Right renal cortex interstitium (tissue), 3 donors: ENCODE data around the gene UNC119B. TPM values are rescaled to one million over a fixed set of nuclear protein-coding genes. Genes with fewer than 3 reads are reported as not detected.

Experiments
- DNase-seq, 3 donors: peaks; one replicate each; pipeline ENCODE4 v3.0.0-alpha.2; 2013; ENCODE audit warnings: low read depth in 3 of 3, low spot score in 2 of 3
- polyA plus RNA-seq, 3 donors: library from polyadenylated mRNA; unstranded; fragments of 120-200 nt; gene quantifications; one replicate each; pipeline ENCODE4 v1.2.1, GENCODE V29; 2013; ENCODE audit not compliant: insufficient read length in 3 of 3

Gene UNC119B
- polyA plus RNA-seq, 3 donors, result 77.5 to 88.9 (median 81.4) TPM

DNA sequence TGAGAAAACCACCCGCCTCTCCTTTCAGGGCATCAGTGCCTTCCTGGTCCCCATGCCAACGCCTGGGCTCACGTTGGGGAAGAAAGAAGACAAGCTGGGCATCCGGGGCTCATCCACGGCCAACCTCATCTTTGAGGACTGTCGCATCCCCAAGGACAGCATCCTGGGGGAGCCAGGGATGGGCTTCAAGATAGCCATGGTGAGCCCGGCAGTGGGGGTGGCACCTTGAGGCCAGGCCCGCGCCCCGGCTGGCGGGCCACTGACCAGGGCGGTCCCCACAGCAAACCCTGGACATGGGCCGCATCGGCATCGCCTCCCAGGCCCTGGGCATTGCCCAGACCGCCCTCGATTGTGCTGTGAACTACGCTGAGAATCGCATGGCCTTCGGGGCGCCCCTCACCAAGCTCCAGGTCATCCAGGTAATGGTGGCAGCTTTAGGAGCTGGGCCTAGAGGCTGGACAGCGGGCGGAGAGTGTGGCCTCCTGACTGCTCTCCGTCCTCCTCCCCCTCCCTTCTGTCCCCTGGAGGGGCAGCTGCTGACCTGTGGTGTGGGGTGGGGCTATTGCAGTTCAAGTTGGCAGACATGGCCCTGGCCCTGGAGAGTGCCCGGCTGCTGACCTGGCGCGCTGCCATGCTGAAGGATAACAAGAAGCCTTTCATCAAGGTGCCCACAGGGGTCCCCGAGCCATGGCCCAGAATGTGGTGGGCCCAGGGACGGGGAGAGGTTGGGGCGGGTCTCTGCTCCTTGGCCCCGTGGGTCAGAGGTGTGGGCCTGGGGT lies 28.2 kb downstream of the UNC119B start:
- no peak for DNase-seq

DNA sequence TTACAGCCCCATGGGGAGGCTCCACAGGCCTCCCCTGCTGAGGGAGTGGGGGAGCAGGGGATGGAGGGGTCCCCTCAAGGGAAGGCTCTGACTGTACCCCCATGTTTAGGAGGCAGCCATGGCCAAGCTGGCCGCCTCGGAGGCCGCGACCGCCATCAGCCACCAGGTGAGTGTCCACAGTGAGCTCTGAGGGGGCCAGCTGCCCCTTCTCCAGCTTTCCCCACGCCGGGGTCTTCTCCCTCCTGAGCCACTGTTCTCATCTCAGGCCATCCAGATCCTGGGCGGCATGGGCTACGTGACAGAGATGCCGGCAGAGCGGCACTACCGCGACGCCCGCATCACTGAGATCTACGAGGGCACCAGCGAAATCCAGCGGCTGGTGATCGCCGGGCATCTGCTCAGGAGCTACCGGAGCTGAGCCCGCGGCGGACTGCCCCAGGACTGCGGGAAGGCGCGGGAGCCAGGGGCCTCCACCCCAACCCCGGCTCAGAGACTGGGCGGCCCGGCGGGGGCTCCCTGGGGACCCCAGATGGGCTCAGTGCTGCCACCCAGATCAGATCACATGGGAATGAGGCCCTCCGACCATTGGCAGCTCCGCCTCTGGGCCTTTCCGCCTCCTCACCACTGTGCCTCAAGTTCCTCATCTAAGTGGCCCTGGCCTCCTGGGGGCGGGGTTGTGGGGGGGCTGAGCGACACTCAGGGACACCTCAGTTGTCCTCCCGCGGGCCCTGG lies 28.9 kb downstream of the UNC119B start:
- no peak for DNase-seq

GRCh38 chr12:120739821-120740613 lies 29.8 kb downstream of the UNC119B start:
- no peak for DNase-seq

DNA sequence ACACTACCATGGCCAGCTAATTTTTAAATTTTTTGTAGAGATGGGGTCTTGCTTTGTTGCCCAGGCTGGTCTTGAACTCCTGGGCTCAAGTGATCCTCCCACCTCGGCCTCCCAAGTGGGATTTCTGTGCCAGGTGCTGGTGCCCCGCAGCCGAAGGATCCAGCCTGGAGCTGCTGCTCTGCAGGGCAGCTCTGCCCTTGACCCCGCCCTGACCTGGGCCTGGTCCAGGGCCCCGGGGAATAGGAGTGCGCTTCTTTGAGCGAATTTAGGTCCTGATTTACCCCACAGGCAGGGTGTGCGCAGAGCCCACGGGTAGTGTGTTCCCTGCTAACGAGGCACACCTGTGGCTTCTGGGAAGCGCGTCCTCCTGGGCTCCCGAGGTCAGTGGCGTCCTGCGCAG lies 30.6 kb downstream of the UNC119B start:
- DNase-seq, result no peak

DNA sequence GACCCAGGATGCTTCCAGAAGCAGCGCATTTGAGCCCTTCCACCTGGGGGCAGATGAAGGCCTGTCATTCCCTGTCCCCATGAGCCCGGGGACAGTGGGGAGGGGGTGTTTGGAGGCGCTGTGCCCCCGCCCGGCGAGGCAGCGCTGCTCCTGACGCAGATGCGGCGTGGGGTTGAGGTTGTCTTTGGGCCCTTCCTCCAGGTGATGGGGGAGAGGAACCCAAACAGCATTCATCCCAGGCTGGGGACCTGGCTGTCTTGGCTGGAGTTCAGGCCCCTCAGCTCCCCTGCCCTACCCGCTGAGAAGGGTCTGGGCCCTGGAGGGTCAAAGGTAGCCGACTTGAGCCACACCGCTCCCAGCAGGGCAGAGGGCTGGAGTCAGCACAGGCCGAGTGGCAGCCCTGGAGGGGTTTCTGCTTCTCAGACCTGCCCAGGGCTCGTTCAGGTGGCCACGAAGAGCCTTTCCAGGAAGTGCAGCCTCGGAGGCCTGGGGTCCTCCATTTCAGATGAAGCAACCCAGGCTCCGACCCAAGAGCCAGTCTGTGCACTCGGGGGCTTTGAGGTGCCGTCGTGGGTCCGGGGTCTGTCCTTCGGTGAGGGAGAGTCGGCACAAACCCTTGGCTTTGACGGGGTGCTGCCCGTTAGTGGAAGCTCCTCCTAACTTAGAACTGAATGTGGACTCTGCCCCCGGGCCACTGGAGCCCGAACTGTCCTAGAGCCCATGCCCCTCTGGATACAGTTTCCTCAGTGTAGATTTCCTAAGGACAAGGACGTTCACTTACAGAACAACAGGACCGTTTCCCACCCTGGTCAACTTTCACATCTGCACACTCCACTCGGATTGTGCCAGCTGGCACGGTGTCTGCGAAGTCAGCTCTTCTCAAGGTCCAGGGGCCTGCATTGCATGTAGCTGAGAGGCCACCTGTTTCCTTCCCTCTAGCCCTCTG lies 31.5 kb downstream of the UNC119B start:
- DNase-seq, result no peak

GRCh38 chr12:120744922-120745493 lies 34.8 kb downstream of the UNC119B start:
- DNase-seq, result no peak

DNA sequence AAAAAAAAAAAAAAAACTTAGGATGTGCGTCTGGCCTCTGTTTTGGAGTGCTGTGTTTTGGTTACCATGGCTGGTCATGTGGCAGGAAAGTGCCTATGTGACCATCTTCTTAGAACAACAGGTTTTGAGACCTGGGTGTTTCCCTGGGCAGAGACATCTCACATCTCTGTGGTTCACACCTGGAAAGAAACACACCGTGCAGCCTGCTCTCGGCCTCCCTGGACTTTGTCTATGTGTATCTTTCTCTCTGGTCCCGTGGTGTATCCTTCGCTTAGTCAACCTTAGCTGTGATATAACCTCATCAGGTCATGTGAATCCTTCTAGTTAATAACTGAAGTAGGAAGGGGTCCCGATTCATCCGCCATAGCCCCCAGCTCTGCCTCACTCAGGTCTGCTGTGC lies 38.0 kb downstream of the UNC119B start:
- no peak for DNase-seq

DNA sequence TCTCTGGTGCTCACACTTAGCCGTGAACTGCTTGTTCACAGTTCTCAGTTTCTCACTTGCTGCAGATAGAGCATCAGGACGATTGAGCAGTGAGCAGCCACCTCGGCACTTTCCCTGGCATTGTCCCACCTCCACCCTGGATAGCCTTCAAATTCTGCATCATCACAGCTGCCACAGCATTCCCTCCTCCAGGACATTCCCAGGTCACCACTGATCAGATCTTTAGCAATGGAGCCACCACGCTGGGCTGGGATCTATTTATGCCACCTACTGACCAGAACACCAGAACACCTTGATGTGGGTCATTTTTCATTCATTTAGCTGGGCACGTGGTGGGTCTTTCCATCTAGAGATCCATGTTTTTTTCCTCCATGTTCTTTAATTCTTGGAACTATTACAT lies 39.0 kb downstream of the UNC119B start:
- DNase-seq, result no peak

DNA sequence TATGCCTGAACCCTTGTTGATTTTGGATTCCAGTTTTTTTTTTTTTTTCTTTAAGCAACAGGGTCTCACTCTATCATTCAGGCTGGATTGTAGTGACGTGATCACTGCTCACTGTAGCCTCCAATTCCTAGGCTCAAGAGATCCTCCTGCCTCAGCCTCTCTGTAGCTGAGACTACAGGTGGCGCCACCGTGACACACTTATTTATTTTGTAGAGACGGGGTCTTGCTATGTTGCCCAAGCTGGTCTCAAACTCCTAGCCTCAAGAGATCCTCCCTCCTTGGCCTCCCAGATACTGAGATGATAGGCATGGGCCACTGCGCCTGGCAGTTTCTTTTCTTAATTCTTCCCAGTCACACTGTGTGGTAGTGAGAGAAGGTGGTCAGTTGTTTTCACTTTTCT lies 40.5 kb downstream of the UNC119B start:
- DNase-seq, result no peak

GRCh38 chr12:120751389-120751788 lies 41.1 kb downstream of the UNC119B start:
- DNase-seq, result no peak

DNA sequence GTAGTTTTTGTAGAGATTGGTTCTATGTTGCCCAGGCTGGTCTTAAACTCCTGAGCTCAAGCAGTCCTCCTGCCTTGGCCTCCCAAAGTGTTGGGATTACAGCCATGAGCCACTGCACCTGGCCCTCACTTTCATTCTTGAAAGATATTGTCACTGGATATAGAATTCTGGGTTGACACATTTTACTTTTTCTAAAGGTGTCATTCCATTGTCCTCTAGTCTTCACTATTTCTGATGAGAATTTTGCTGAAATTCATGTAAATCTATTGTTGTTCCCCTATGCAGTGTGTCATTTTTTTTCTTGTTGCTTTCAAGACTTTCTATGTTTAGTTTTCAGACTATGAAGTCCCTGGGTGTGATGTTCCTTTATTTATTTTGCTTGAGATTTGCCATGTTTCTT lies 44.5 kb downstream of the UNC119B start:
- DNase-seq, result no peak

GRCh38 chr12:120755269-120755668 lies 45.0 kb downstream of the UNC119B start:
- no peak for DNase-seq

- DNase-seq, result no peak
Measured at GRCh38 chr12:120757226-120757742, 47.0 kb downstream of the UNC119B start.

DNA sequence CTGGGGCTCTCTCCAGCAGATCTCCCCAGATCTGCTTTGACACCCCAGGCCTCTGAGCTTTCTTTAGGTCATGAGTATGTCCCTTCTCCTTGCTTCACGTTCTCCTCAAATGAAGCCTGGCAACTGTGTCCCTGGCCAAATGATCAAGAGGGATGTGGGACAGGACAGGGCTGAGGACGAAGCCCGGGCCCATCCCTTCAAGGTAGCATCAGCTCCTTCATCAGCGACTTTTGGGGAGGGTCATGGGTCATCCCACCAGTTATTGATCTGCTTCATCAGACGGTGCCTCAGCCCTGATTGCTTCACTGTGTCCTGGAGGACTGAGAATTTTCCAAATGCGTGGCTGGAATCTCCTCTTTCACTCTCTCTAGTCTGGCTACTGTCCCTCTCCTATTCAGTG lies 47.7 kb downstream of the UNC119B start:
- DNase-seq, result no peak

- no peak for DNase-seq
Measured at GRCh38 chr12:120758798-120759590, 48.7 kb downstream of the UNC119B start.

- DNase-seq, result no peak
Measured at GRCh38 chr12:120759591-120760348, 49.5 kb downstream of the UNC119B start.

GRCh38 chr12:120760349-120761254 lies 50.3 kb downstream of the UNC119B start:
- DNase-seq, result no peak
